ENCODE measurements around the gene TMEM129.
A peak's percentile ranks its signal among the peaks of the same experiment; 100 is the strongest.

GRCh38 chr4:1748465-1748995, 27.4 kb upstream of the TMEM129 start:
- TF ChIP-seq CTCF (conservative IDR thresholded peaks at IDR 0.05; ENCODE audit: low read length), result peak; percentile 80
- no peak for TF ChIP-seq EZH2phosphoT487 (IDR thresholded peaks at IDR 0.05; ENCODE audit: borderline replicate concordance, low read depth, low read length)

All from OCI-LY7 (cell line).